ENCODE measurements around the gene ZMIZ1. TPM values are rescaled to one million over a fixed set of nuclear protein-coding genes. Genes with fewer than 3 reads are reported as not detected.
A peak's percentile ranks its signal among the peaks of the same experiment; 100 is the strongest.

Gene ZMIZ1
- total RNA-seq, 6 experiments from 2014 or later = 38.6 to 60.3 (median 51.2) TPM

GRCh38 chr10:79195091-79195923, 126.5 kb downstream of the ZMIZ1 start:
- Mint-ChIP-seq H3K27ac (peak overlapping the region; percentile 36), H3K36me3 (ENCODE audit: low read depth) (0 out of 2 replicates have a peak, but pooled peaks cover 12% of the 10 kb centered on the region), H3K4me1 (ENCODE audit: low read depth) (peaks cover 56% of the 10 kb centered on the region), H3K4me3 (no peak overlapping the region; the same call in 1 of the 2 replicates), H3K9me3 (peaks cover 3% of the 10 kb centered on the region; the same call in 1 of the 2 replicates), H3K27me3 (ENCODE audit: insufficient read depth) (peaks cover 21% of the 10 kb centered on the region)
- DNase-seq = peak; percentile 70
- TF ChIP-seq CTCF (IDR thresholded peaks at IDR 0.05) = peak; percentile 99

- Mint-ChIP-seq H3K36me3 (ENCODE audit: low read depth) (0 out of 2 replicates have a peak, but pooled peaks cover 7% of the 10 kb centered on the region), H3K9me3 (peaks cover 3% of the 10 kb centered on the region; the same call in 1 of the 2 replicates), H3K4me3 (no peak overlapping the region), H3K27ac (peak overlapping the region; percentile 45; the same call in 1 of the 2 replicates), H3K4me1 (ENCODE audit: low read depth) (peaks cover 46% of the 10 kb centered on the region), H3K27me3 (ENCODE audit: insufficient read depth) (peaks cover 23% of the 10 kb centered on the region)
- peak; percentile 99 for TF ChIP-seq CTCF (IDR thresholded peaks at IDR 0.05)
- DNase-seq = peak; percentile 30
Observed at GRCh38 chr10:79196470-79197461, 128.0 kb downstream of the ZMIZ1 start.

GRCh38 chr10:79197558-79197957, 128.8 kb downstream of the ZMIZ1 start:
- 0 out of 2 replicates have a peak, but pooled peaks cover 5% of the 10 kb centered on the region for H3K36me3 Mint-ChIP-seq (ENCODE audit: low read depth)
- no peak overlapping the region for H3K27ac Mint-ChIP-seq
- no peak overlapping the region for H3K4me3 Mint-ChIP-seq
- H3K27me3 Mint-ChIP-seq (ENCODE audit: insufficient read depth) = peaks cover 20% of the 10 kb centered on the region
- peaks cover 3% of the 10 kb centered on the region; the same call in 1 of the 2 replicates for H3K9me3 Mint-ChIP-seq
- no peak for TF ChIP-seq CTCF (IDR thresholded peaks at IDR 0.05)
- DNase-seq = no peak
- peaks cover 38% of the 10 kb centered on the region for H3K4me1 Mint-ChIP-seq (ENCODE audit: low read depth)

- H3K9me3 Mint-ChIP-seq = no peaks in the 10 kb centered on the region
- H3K4me1 Mint-ChIP-seq (ENCODE audit: low read depth) = peaks cover 16% of the 10 kb centered on the region
- TF ChIP-seq CTCF (IDR thresholded peaks at IDR 0.05) = no peak
Observed at GRCh38 chr10:79200346-79200745, 131.6 kb downstream of the ZMIZ1 start.

GRCh38 chr10:79201706-79202105, 132.9 kb downstream of the ZMIZ1 start:
- no peak for TF ChIP-seq CTCF (IDR thresholded peaks at IDR 0.05)
- Mint-ChIP-seq H3K4me1 (ENCODE audit: low read depth) (peaks cover 5% of the 10 kb centered on the region; the same call in 1 of the 2 replicates), H3K9me3 (no peaks in the 10 kb centered on the region), H3K36me3 (ENCODE audit: low read depth) (peaks cover 24% of the 10 kb centered on the region; the same call in 1 of the 2 replicates), H3K27ac (no peak overlapping the region), H3K27me3 (ENCODE audit: insufficient read depth) (peaks cover 14% of the 10 kb centered on the region), H3K4me3 (no peak overlapping the region)
- no peak for DNase-seq

More at GRCh38 chr10:79200346-79200745, 131.6 kb downstream of the ZMIZ1 start:
- no peak overlapping the region for H3K27ac Mint-ChIP-seq
- peaks cover 11% of the 10 kb centered on the region for H3K27me3 Mint-ChIP-seq (ENCODE audit: insufficient read depth)
- no peak overlapping the region; the same call in 1 of the 2 replicates for H3K4me3 Mint-ChIP-seq
- DNase-seq = no peak
- H3K36me3 Mint-ChIP-seq (ENCODE audit: low read depth) = peaks cover 18% of the 10 kb centered on the region; the same call in 1 of the 2 replicates

Data from HFFc6 (cell line).